ENCODE measurements around the gene EVPL.

DNA sequence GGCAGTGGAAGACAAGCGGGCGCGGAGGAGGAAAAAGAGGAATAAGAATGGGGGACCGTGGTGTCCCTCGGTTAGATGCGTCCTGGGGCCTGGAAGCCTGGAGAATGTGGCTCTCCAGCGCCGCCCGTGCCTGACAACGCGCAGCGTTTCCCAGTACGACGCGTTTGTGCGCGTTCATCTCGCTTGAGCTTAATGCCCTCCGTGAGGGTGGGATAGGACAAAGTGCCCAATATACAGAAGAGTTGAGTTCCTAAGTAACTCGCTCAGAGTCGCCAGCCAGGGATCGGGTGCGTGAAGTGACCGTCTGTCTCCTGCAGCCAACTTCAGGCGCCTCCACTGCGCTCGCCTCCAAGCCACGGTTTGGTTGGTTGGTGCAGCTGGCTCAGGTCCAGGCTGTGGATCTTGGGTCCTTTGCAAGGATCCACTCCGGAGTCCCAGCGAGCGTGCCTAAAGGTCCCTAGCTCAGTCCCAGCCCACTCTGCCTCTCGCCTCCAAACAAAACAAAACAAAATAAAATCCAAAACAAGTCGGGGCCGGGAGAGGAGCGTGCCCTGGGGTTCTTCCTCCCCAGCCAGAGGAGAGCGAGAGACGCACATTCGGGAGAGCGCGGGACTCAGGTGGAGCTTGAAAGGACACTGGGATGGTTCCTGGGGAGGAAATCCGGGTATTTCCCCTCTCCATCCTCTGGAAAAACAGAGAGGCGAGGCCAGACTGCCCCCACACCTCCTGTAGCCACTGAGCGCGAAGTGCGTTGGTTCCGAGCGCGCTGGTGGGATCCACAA lies 48.4 kb upstream of the EVPL start:
- no peak for TF ChIP-seq YY1 (IDR thresholded peaks at IDR 0.05; ENCODE audit: insufficient read depth, insufficient read length)
- TF ChIP-seq ZNF274 (IDR thresholded peaks at IDR 0.05; ENCODE audit: low read depth, low read length) = no peak
- no peak for TF ChIP-seq SUZ12 (IDR thresholded peaks at IDR 0.05; ENCODE audit: extremely low read depth, insufficient read depth, insufficient read length)
